Measurements from ENCODE around the gene KRTAP12-3. TPM values are rescaled to one million over a fixed set of nuclear protein-coding genes. Genes with fewer than 3 reads are reported as not detected.
"Not testable (repeated sequence)": the region's sequence is repeated elsewhere in the genome, so short reads cannot be mapped to it uniquely, and the experiment has no call there.

The KRTAP12-3 gene
- not detected for total RNA-seq (2021; fragmentation: NEBNext Ultra II Directional; extraction: Animal tissue kit (Norgen Biotek cat#: 25700))
- long read RNA-seq = 0 reads

- DNase-seq = no peak
- Mint-ChIP-seq H3K27ac (no peak within 1 kb of the TSS), H3K4me3 (no peak within 1 kb of the TSS), H3K36me3 (ENCODE audit: low read depth) (no peaks in the 10 kb centered on the region), H3K4me1 (ENCODE audit: low read depth) (no peaks in the 10 kb centered on the region), H3K27me3 (ENCODE audit: insufficient read depth) (peaks cover 21% of the 10 kb centered on the region), H3K9me3 (peaks cover 31% of the 10 kb centered on the region; the same call in 1 of the 2 replicates)
- TF ChIP-seq CTCF (IDR thresholded peaks at IDR 0.05) = no peak
These were observed at the start of gene KRTAP12-3 for GRCh38 chr21:44657635-44658540. TSS of gene KRTAP12-3 (plus strand) at chr21:44657932. CDS start at chr21:44657980, 48 bp downstream.

- H3K4me1 Mint-ChIP-seq (ENCODE audit: low read depth) = no peaks in the 10 kb centered on the region
These were observed 48.5 kb upstream of the KRTAP12-3 start for GRCh38 chr21:44609193-44609592.

GRCh38 chr21:44610157-44610843 is 47.4 kb upstream of the KRTAP12-3 start:
- H3K9me3 Mint-ChIP-seq = peaks cover 59% of the 10 kb centered on the region
- not testable (repeated sequence) for DNase-seq; H3K27ac Mint-ChIP-seq; H3K4me1 Mint-ChIP-seq (ENCODE audit: low read depth); H3K4me3 Mint-ChIP-seq; H3K27me3 Mint-ChIP-seq (ENCODE audit: insufficient read depth); H3K36me3 Mint-ChIP-seq (ENCODE audit: low read depth)

More at GRCh38 chr21:44609193-44609592, 48.5 kb upstream of the KRTAP12-3 start:
- TF ChIP-seq CTCF (IDR thresholded peaks at IDR 0.05) = no peak
- no peak for DNase-seq
- Mint-ChIP-seq H3K4me3 (no peak overlapping the region), H3K36me3 (ENCODE audit: low read depth) (peaks cover 6% of the 10 kb centered on the region), H3K9me3 (peaks cover 52% of the 10 kb centered on the region), H3K27ac (no peak overlapping the region), H3K27me3 (ENCODE audit: insufficient read depth) (no peaks in the 10 kb centered on the region)

GRCh38 chr21:44611551-44611950 is 46.2 kb upstream of the KRTAP12-3 start:
- no peak for TF ChIP-seq CTCF (IDR thresholded peaks at IDR 0.05)
- H3K4me3 Mint-ChIP-seq = no peak overlapping the region
- no peak for DNase-seq
- H3K36me3 Mint-ChIP-seq (ENCODE audit: low read depth) = peaks cover 6% of the 10 kb centered on the region
- no peaks in the 10 kb centered on the region for H3K4me1 Mint-ChIP-seq (ENCODE audit: low read depth)
- H3K27ac Mint-ChIP-seq = no peak overlapping the region
- peaks cover 61% of the 10 kb centered on the region for H3K9me3 Mint-ChIP-seq
- no peaks in the 10 kb centered on the region; the same call in 1 of the 2 replicates for H3K27me3 Mint-ChIP-seq (ENCODE audit: insufficient read depth)

GRCh38 chr21:44612029-44612486 is 45.7 kb upstream of the KRTAP12-3 start, which contains the start of gene KRTAP10-8:
TSS of gene KRTAP10-8 (plus strand) at chr21:44612079. CDS start at chr21:44612101, 22 bp downstream.
- H3K27me3 Mint-ChIP-seq (ENCODE audit: insufficient read depth) = no peaks in the 10 kb centered on the region; the same call in 1 of the 2 replicates
- no peak for TF ChIP-seq CTCF (IDR thresholded peaks at IDR 0.05)
- H3K36me3 Mint-ChIP-seq (ENCODE audit: low read depth) = peaks cover 6% of the 10 kb centered on the region
- DNase-seq = no peak
- H3K4me3 Mint-ChIP-seq = no peak within 1 kb of the TSS
- H3K4me1 Mint-ChIP-seq (ENCODE audit: low read depth) = no peaks in the 10 kb centered on the region
- H3K9me3 Mint-ChIP-seq = peaks cover 60% of the 10 kb centered on the region
- H3K27ac Mint-ChIP-seq = no peak within 1 kb of the TSS
